Natural killer cell (primary cell): ENCODE data around the gene CLNS1A. TPM values are rescaled to one million over a fixed set of nuclear protein-coding genes. Genes with fewer than 3 reads are reported as not detected.

Source experiments
- ATAC-seq, 3 donors: fragments of 150-1000 bp in 2 of 3; fragments of 200-7000 bp in 1 of 3; cut with Tn5 transposase; 1 replicate in 1 of 3; 2 replicates in 2 of 3; pipeline ENCODE4 v1.10.0; 2021; ENCODE audit warnings: mild to moderate bottlenecking in 2 of 3, moderate library complexity in 2 of 3
- DNase-seq, 2 donors: peaks; one replicate each; pipeline versions ENCODE4 v3.0.0 to v3.0.0-alpha.2; 2013 to 2021; ENCODE audit warnings: mixed read lengths in 1 of 2
- H3K27ac ChIP-seq: one replicate; pipeline ENCODE4 v1.5.1; 2013; ENCODE audit warnings: mild to moderate bottlenecking, low read length
- H3K27me3 ChIP-seq: one replicate; pipeline ENCODE4 v1.6.1; 2013; ENCODE audit warnings: low read length; ENCODE audit not compliant: control insufficient read depth, insufficient read depth
- H3K36me3 ChIP-seq: one replicate; pipeline ENCODE4 v1.6.1; 2013; ENCODE audit warnings: low read length; ENCODE audit not compliant: control insufficient read depth, insufficient read depth
- H3K4me1 ChIP-seq: one replicate; pipeline ENCODE4 v1.6.1; 2013; ENCODE audit warnings: low read length; ENCODE audit not compliant: control insufficient read depth, insufficient read depth
- H3K4me3 ChIP-seq: one replicate; pipeline ENCODE4 v1.5.1; 2013; ENCODE audit warnings: low read length
- H3K9me3 ChIP-seq: one replicate; pipeline ENCODE4 v1.6.1; 2013; ENCODE audit warnings: low read length; ENCODE audit not compliant: control insufficient read depth, insufficient read depth
- H3K27ac Mint-ChIP-seq, 2 donors: one replicate each; pipeline ENCODE4 v1.8.0; 2022; ENCODE audit warnings: mild to moderate bottlenecking in 2 of 2, mixed read lengths in 2 of 2, moderate library complexity in 1 of 2
- H3K27me3 Mint-ChIP-seq, 2 donors: one replicate each; pipeline ENCODE4 v1.8.0; 2022; ENCODE audit warnings: low read depth in 2 of 2, mixed read lengths in 2 of 2
- H3K36me3 Mint-ChIP-seq: one replicate; pipeline ENCODE4 v1.8.0; 2022; ENCODE audit warnings: mixed read lengths
- H3K4me1 Mint-ChIP-seq, 2 donors: one replicate each; pipeline ENCODE4 v1.8.0; 2022; ENCODE audit warnings: mixed read lengths in 2 of 2
- H3K4me3 Mint-ChIP-seq: one replicate; pipeline ENCODE4 v1.8.0; 2022; ENCODE audit warnings: mild to moderate bottlenecking, moderate library complexity, mixed read lengths
- H3K9me3 Mint-ChIP-seq, 2 donors: one replicate each; pipeline ENCODE4 v1.8.0; 2022; ENCODE audit warnings: mixed read lengths in 2 of 2
- CTCF ChIP-seq: fragments of 200-600 bp; IDR thresholded peaks from one replicate; pipeline ENCODE4 v1.8.0; 2022; ENCODE audit warnings: antibody characterized with exemption
- WGBS: methylation state at CpG from one replicate; pipeline ENCODE4 v1.1.7; 2013; ENCODE audit warnings: missing lambda C conversion rate; ENCODE audit not compliant: insufficient coverage; 5-methylcytosine and 5-hydroxymethylcytosine counted together
- intact Hi-C: fragments of 100-400 bp; cut with micrococcal nuclease; formaldehyde crosslinking; loops from one replicate; pipeline ENCODE4 v1.14.2; 2022
- total RNA-seq, 4 donors: library from RNA; stranded (reverse); fragments of 120-200 nt in 1 of 4; gene quantifications; one replicate each; pipeline versions ENCODE4 v1.2.3 to v1.2.4, GENCODE V29; 2013 to 2022

The CLNS1A gene
- total RNA-seq, 3 donors from 2014 or later (not counting 1 experiment from before 2014, with no cell fraction given), result 48.6 to 58.2 (median 57.6) TPM

- Histone ChIP-seq H3K36me3 (peaks cover 86% of the 10 kb centered on the region), H3K4me3 (no peak overlapping the region), H3K9me3 (no peaks in the 10 kb centered on the region), H3K4me1 (no peaks in the 10 kb centered on the region), H3K27ac (no peak overlapping the region), H3K27me3 (no peaks in the 10 kb centered on the region)
- WGBS, result no CpG with 5 or more reads among the region's 1 CpG
- Mint-ChIP-seq H3K4me1 (no peaks in the 10 kb centered on the region), H3K27ac (no peak overlapping the region), H3K9me3 (no peaks in the 10 kb centered on the region), H3K36me3 (peaks cover 51% of the 10 kb centered on the region), H3K27me3 (no peaks in the 10 kb centered on the region), H3K4me3 (no peak overlapping the region)
- ATAC-seq (no peak), DNase-seq (no peak)
- intact Hi-C loops, result no loop called here
- TF ChIP-seq CTCF, result no peak
These were observed 34.7 kb upstream of the CLNS1A start for GRCh38 chr11:77672264-77672663.

DNA sequence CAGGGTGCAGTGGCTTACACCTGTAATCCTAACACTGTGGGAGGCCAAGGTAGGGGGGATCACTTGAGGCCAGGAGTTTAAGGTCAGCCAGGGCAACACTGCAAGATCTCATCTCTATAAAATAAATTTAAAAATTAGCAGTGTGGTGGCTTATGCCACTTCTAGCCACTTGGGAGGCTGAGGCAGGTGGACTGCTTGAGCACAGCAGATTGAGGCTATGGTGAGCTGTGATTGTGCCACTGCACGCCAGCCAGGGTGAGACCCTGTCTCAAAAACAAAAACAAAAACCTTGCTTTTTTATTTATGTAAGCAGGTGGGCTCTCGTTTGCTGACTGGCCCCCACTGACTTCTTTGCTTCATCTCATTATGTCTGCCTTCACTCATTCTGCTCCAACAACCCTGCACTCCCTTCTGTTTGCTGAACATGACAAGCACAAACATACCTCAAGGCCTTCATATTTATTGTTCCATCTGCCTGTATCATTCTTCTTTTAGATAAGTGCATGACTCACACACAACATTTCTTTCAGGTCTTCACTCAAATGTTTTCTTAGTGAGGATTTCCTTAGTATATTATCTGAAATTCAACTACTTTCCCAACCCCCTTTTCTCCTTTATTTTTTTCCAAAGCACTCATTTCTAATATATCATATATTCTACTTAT is 32.4 kb upstream of the CLNS1A start:
- H3K4me3 ChIP-seq, result no peak overlapping the region
- WGBS, result 100% methylated on average over 2 of the region's 2 CpGs
- no peaks in the 10 kb centered on the region for H3K4me1 Mint-ChIP-seq
- peaks cover 83% of the 10 kb centered on the region for H3K36me3 ChIP-seq
- peaks cover 33% of the 10 kb centered on the region for H3K36me3 Mint-ChIP-seq
- no peaks in the 10 kb centered on the region for H3K9me3 Mint-ChIP-seq
- H3K27me3 Mint-ChIP-seq, result no peaks in the 10 kb centered on the region
- ATAC-seq (no peak), DNase-seq (no peak)
- H3K27me3 ChIP-seq, result no peaks in the 10 kb centered on the region
- H3K9me3 ChIP-seq, result no peaks in the 10 kb centered on the region
- H3K4me3 Mint-ChIP-seq, result no peak overlapping the region
- intact Hi-C loops, result no loop called here
- no peak for TF ChIP-seq CTCF
- H3K4me1 ChIP-seq, result no peaks in the 10 kb centered on the region
- H3K27ac Mint-ChIP-seq, result peak overlapping the region in 1 of 2 donors; percentile 0
- no peak overlapping the region for H3K27ac ChIP-seq

DNA sequence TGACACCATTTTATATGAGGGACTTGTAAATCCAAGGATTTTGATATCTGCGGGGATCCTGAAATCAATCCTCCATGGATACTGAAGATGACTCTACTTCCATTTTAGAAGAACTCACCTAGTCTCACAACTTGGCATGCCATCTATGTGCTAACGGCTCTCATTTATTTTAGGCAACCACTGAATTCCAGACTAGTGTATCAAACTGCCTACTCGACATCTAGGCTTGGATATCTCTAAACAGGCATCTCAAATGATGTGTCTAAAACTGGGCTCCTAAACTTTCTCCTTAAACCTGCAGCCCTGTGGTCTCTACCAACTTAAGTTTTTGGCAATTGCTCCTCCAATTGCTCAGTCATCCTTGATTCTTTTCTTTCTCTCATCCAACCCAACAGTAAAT is 31.2 kb upstream of the CLNS1A start:
- 97% methylated on average over 3 of the region's 3 CpGs for WGBS
- DNase-seq (no peak), ATAC-seq (no peak)
- H3K27me3 ChIP-seq, result no peaks in the 10 kb centered on the region
- no peaks in the 10 kb centered on the region for H3K4me1 Mint-ChIP-seq
- no peak overlapping the region for H3K4me3 ChIP-seq
- H3K27ac ChIP-seq, result no peak overlapping the region
- H3K27me3 Mint-ChIP-seq, result no peaks in the 10 kb centered on the region
- peaks cover 75% of the 10 kb centered on the region for H3K36me3 ChIP-seq
- H3K36me3 Mint-ChIP-seq, result peaks cover 28% of the 10 kb centered on the region
- no peaks in the 10 kb centered on the region for H3K4me1 ChIP-seq
- intact Hi-C loops, result no loop called here
- TF ChIP-seq CTCF, result no peak
- H3K9me3 Mint-ChIP-seq, result no peaks in the 10 kb centered on the region
- H3K27ac Mint-ChIP-seq, result peak overlapping the region in 1 of 2 donors; percentile 20
- no peaks in the 10 kb centered on the region for H3K9me3 ChIP-seq
- H3K4me3 Mint-ChIP-seq, result no peak overlapping the region
